Mesenchymal stem cell (in vitro differentiated cells and primary cell): ENCODE data around the gene APBA1.

Experiments
- DNase-seq: peaks from one replicate; pipeline ENCODE4 v3.0.0-alpha.2; 2013
- H2AFZ ChIP-seq: one replicate; pipeline ENCODE4 v1.6.1; 2013; ENCODE audit warnings: low read depth, mild to moderate bottlenecking, control low read depth, inconsistent platforms, low read length, moderate library complexity
- H2AK5ac ChIP-seq: 2 replicates; pipeline ENCODE4 v1.6.1; 2013; ENCODE audit warnings: low read length, moderate library complexity, mild to moderate bottlenecking, inconsistent platforms; ENCODE audit not compliant: severe bottlenecking
- H2BK120ac ChIP-seq: one replicate; pipeline ENCODE4 v1.6.1; 2013; ENCODE audit warnings: low read depth, mild to moderate bottlenecking, inconsistent platforms, low read length, moderate library complexity
- H2BK12ac ChIP-seq, 2 experiments: one replicate each; pipeline ENCODE4 v1.6.1; 2013; ENCODE audit warnings: inconsistent platforms in 2 of 2, low read length in 2 of 2, mild to moderate bottlenecking in 2 of 2, moderate library complexity in 2 of 2, control low read depth in 1 of 2
- H2BK15ac ChIP-seq: one replicate; pipeline ENCODE4 v1.6.1; 2013; ENCODE audit warnings: mild to moderate bottlenecking, low read depth, inconsistent platforms; ENCODE audit not compliant: poor library complexity, severe bottlenecking
- H2BK5ac ChIP-seq: 2 replicates; pipeline ENCODE4 v1.6.1; 2013; ENCODE audit warnings: low read depth, mild to moderate bottlenecking, low read length, control low read depth, inconsistent platforms; ENCODE audit not compliant: poor library complexity, severe bottlenecking
- H3K14ac ChIP-seq, 2 experiments: one replicate each; pipeline ENCODE4 v1.6.1; 2013; ENCODE audit warnings: inconsistent platforms in 2 of 2, low read length in 2 of 2, control low read depth in 1 of 2, mild to moderate bottlenecking in 1 of 2, moderate library complexity in 1 of 2
- H3K18ac ChIP-seq, 2 experiments: one replicate each; pipeline ENCODE4 v1.6.1; 2013; ENCODE audit warnings: inconsistent platforms in 2 of 2, low read length in 2 of 2, control low read depth in 1 of 2, low read depth in 1 of 2, mild to moderate bottlenecking in 1 of 2
- H3K23ac ChIP-seq, 2 experiments: one replicate each; pipeline ENCODE4 v1.6.1; 2013; ENCODE audit warnings: inconsistent platforms in 2 of 2, low read length in 2 of 2, mild to moderate bottlenecking in 2 of 2, moderate library complexity in 2 of 2, control low read depth in 1 of 2
- H3K27ac ChIP-seq: 2 replicates; pipeline ENCODE4 v1.5.1; 2013; ENCODE audit warnings: mild to moderate bottlenecking, moderate library complexity, low read length, control low read depth, inconsistent platforms; ENCODE audit not compliant: poor library complexity, severe bottlenecking
- H3K27me3 ChIP-seq, 2 experiments: 2 replicates each; pipeline versions ENCODE4 v1.6.1 to v1.7.0; 2013; ENCODE audit warnings: low read length in 2 of 2, mild to moderate bottlenecking in 2 of 2, moderate library complexity in 2 of 2, control low read depth in 1 of 2, inconsistent platforms in 1 of 2; ENCODE audit not compliant: control insufficient read depth in 1 of 2, insufficient read depth in 1 of 2
- H3K36me3 ChIP-seq, 2 experiments: 2 replicates each; pipeline versions ENCODE4 v1.6.1 to v1.7.0; 2013; ENCODE audit warnings: low read length in 2 of 2, control low read depth in 1 of 2, inconsistent platforms in 1 of 2, low read depth in 1 of 2, mild to moderate bottlenecking in 1 of 2; ENCODE audit not compliant: insufficient read depth in 2 of 2, control insufficient read depth in 1 of 2
- H3K4ac ChIP-seq, 2 experiments: one replicate each; pipeline ENCODE4 v1.6.1; 2013; ENCODE audit warnings: inconsistent platforms in 2 of 2, low read length in 2 of 2, mild to moderate bottlenecking in 2 of 2, moderate library complexity in 2 of 2, control low read depth in 1 of 2, low read depth in 1 of 2
- H3K4me1 ChIP-seq: 2 replicates; pipeline ENCODE4 v1.6.1; 2013; ENCODE audit warnings: low read depth, low read length, control low read depth; ENCODE audit not compliant: control insufficient read depth, insufficient read depth
- H3K4me2 ChIP-seq: 2 replicates; pipeline ENCODE4 v1.6.1; 2013; ENCODE audit warnings: low read length, mild to moderate bottlenecking, inconsistent platforms; ENCODE audit not compliant: poor library complexity, severe bottlenecking
- H3K4me3 ChIP-seq, 2 experiments: 2 replicates each; pipeline versions ENCODE4 v1.5.1 to v1.7.0; 2013; ENCODE audit warnings: low read length in 2 of 2, mild to moderate bottlenecking in 2 of 2, control low read depth in 1 of 2, low read depth in 1 of 2; ENCODE audit not compliant: insufficient read depth in 1 of 2
- H3K79me1 ChIP-seq: replicated peaks from 2 replicates; pipeline ENCODE4 v1.6.1; 2013; ENCODE audit warnings: mild to moderate bottlenecking, control low read depth, low read length, inconsistent platforms; ENCODE audit not compliant: poor library complexity, severe bottlenecking
- H3K9ac ChIP-seq: 2 replicates; pipeline ENCODE4 v1.7.0; 2013; ENCODE audit warnings: mild to moderate bottlenecking, low read length, moderate library complexity
- H3K9me3 ChIP-seq: 2 replicates; pipeline ENCODE4 v1.7.0; 2013; ENCODE audit warnings: mild to moderate bottlenecking, low read length; ENCODE audit not compliant: control insufficient read depth
- H4K8ac ChIP-seq: one replicate; pipeline ENCODE4 v1.6.1; 2013; ENCODE audit warnings: inconsistent platforms, mild to moderate bottlenecking, low read length, moderate library complexity
- H4K91ac ChIP-seq: one replicate; pipeline ENCODE4 v1.6.1; 2013; ENCODE audit warnings: mild to moderate bottlenecking, low read length, inconsistent platforms
- WGBS: methylation state at CpG from one replicate; pipeline ENCODE4 v1.1.7; 2013; ENCODE audit warnings: mixed read lengths; 5-methylcytosine and 5-hydroxymethylcytosine counted together

The APBA1 gene

DNA sequence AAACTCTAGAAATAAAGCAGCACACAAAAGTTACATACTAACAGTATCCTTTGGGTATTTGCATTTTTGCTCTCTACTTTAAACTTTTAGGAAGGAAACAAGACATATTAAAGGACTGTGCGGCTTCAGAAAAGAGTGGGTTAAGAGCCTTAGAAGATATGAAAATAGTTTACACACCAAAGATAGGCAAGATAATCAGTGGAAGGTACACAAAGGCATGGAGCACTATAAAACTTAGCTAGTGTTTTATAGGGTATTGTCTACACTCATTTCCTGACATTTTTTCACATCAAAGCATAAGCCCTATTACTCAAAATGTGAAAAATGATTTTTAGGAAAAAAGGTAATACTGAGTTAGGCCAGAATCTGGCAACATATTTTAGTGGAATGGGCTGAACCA lies 43.7 kb upstream of the APBA1 start:
- 100% methylated on average over 1 of the region's 1 CpG for WGBS
- Histone ChIP-seq H3K9me3 (peaks cover 4% of the 10 kb centered on the region), H3K4me3 (no peak overlapping the region), H3K79me1 (peaks cover 8% of the 10 kb centered on the region), H3K36me3 (peaks cover 7 to 73% of the 10 kb centered on the region in 2 experiments), H3K4me2 (no peak overlapping the region), H2AFZ (no peak overlapping the region), H4K91ac (no peak overlapping the region), H3K23ac (no peak overlapping the region), H3K4ac (no peak overlapping the region), H2BK15ac (no peak overlapping the region), H3K14ac (no peak overlapping the region), H2BK5ac (no peak overlapping the region), H3K18ac (no peak overlapping the region), H4K8ac (no peak overlapping the region), H3K27me3 (no peaks in the 10 kb centered on the region), H2BK12ac (no peak overlapping the region), H3K4me1 (no peaks in the 10 kb centered on the region), H2AK5ac (no peak overlapping the region), H3K27ac (no peak overlapping the region), H3K9ac (no peak overlapping the region), H2BK120ac (no peak overlapping the region)
- no peak for DNase-seq

DNA sequence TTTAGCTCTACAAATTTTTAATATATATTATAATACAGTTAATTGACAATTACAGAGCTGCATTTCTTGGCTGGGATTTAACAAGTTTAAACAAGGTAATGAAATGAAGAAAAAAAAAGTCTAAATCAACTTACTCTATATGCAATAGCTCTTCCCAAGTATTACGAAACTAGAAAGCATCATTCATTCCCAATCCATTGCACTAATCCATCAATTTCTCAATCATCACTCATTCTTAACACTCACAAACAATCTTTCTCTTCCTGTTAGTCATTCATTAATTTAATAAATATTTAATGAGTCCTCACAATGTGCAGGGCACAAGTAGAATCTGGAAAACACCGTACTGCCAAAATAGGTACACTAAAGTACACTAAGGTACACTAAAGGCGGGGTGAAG lies 42.9 kb upstream of the APBA1 start:
- Histone ChIP-seq H3K36me3 (peaks cover 7 to 65% of the 10 kb centered on the region in 2 experiments), H2BK12ac (no peak overlapping the region)
- WGBS = 100% methylated on average over 2 of the region's 3 CpGs

DNA sequence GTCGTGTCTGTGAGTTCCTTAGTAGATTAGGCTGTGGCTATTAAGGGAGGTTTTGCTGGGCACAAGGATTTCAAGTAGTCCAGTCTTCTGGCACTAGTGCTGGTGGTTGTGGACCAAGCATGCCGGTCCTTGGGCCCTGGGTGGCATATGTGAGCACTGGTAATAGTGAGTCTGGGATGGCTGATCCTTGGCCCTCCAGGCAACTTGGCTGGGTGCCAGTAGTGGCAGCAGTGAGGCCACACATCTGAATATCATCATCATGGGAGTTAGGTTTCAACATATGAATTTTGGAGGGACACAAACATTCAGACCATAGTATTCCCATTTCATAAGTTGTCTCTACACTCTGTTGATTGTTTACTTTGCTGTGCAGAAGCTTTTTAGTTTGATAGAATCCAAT lies 25.3 kb upstream of the APBA1 start:
- H2BK12ac ChIP-seq = no peak overlapping the region
- no peaks in the 10 kb centered on the region for H3K27me3 ChIP-seq
- no peak overlapping the region for H2AFZ ChIP-seq
- no peak overlapping the region for H4K91ac ChIP-seq
- 95% methylated on average over 2 of the region's 2 CpGs for WGBS
- no peak overlapping the region for H3K14ac ChIP-seq
- H3K9ac ChIP-seq = no peak overlapping the region
- H3K4me3 ChIP-seq = peak overlapping the region in 1 of 2 experiments; percentile 23
- no peak overlapping the region for H3K23ac ChIP-seq
- H2BK120ac ChIP-seq = no peak overlapping the region
- no peak overlapping the region for H2BK15ac ChIP-seq
- no peak overlapping the region for H3K18ac ChIP-seq
- no peak overlapping the region for H3K4me2 ChIP-seq
- DNase-seq = no peak
- H3K9me3 ChIP-seq = peaks cover 84% of the 10 kb centered on the region
- no peak overlapping the region for H4K8ac ChIP-seq
- no peaks in the 10 kb centered on the region for H3K4me1 ChIP-seq
- no peak overlapping the region for H3K27ac ChIP-seq
- H2BK5ac ChIP-seq = no peak overlapping the region
- H3K4ac ChIP-seq = no peak overlapping the region
- no peaks in the 10 kb centered on the region for H3K79me1 ChIP-seq
- no peaks in the 10 kb centered on the region for H3K36me3 ChIP-seq
- H2AK5ac ChIP-seq = no peak overlapping the region

More for the DNA sequence above, 42.9 kb upstream of the APBA1 start:
- Histone ChIP-seq H3K14ac (no peak overlapping the region), H3K23ac (no peak overlapping the region), H3K9ac (no peak overlapping the region), H2AFZ (no peak overlapping the region), H3K27me3 (no peaks in the 10 kb centered on the region), H3K27ac (no peak overlapping the region), H3K18ac (no peak overlapping the region), H4K8ac (no peak overlapping the region), H3K9me3 (no peaks in the 10 kb centered on the region), H4K91ac (no peak overlapping the region), H2BK5ac (no peak overlapping the region), H3K4me2 (no peak overlapping the region), H3K4ac (no peak overlapping the region), H3K4me1 (no peaks in the 10 kb centered on the region), H2AK5ac (no peak overlapping the region), H2BK120ac (no peak overlapping the region), H3K4me3 (no peak overlapping the region), H3K79me1 (peaks cover 8% of the 10 kb centered on the region), H2BK15ac (no peak overlapping the region)
- no peak for DNase-seq

DNA sequence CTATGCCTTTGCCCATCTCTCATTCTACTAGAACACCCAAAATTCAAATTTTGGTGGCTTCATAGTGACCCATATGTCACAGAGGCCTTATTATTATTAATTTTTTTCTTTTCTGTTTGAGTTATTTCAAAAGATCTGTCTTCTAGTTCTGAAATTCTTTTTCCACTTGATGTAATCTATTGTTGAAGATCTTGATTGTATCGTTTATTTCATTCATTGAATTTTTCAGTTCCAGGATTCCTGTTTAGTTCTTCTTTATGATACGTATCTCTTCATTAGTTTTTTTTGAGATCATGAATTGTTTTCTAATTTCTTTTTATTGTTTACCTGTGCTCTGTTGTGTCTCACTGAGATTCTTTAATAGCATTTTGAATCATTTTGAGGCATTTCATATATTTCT lies 24.6 kb upstream of the APBA1 start:
- Histone ChIP-seq H3K4me3 (no peak overlapping the region), H3K9me3 (peaks cover 81% of the 10 kb centered on the region), H3K14ac (no peak overlapping the region), H4K91ac (no peak overlapping the region), H3K9ac (no peak overlapping the region), H3K23ac (no peak overlapping the region), H2AK5ac (no peak overlapping the region), H3K4ac (no peak overlapping the region), H3K18ac (no peak overlapping the region), H2AFZ (no peak overlapping the region), H2BK120ac (no peak overlapping the region), H3K79me1 (no peaks in the 10 kb centered on the region), H3K27ac (no peak overlapping the region), H4K8ac (no peak overlapping the region), H2BK15ac (no peak overlapping the region), H2BK12ac (no peak overlapping the region), H3K27me3 (no peaks in the 10 kb centered on the region), H2BK5ac (no peak overlapping the region), H3K36me3 (no peaks in the 10 kb centered on the region), H3K4me2 (no peak overlapping the region), H3K4me1 (no peaks in the 10 kb centered on the region)
- DNase-seq = no peak
- WGBS = no CpG with 5 or more reads among the region's 2 CpGs
